Renal cortex interstitium (tissue), 11 donors: ENCODE results near the gene ASTL. TPM values are rescaled to one million over a fixed set of nuclear protein-coding genes. Genes with fewer than 3 reads are reported as not detected.

ENCODE experiments used
- DNase-seq, 11 donors: peaks; one replicate each; pipeline ENCODE4 v3.0.0-alpha.2; 2013; ENCODE audit warnings: low read depth in 9 of 11, low spot score in 4 of 11; ENCODE audit errors: extremely low read depth in 1 of 11
- polyA plus RNA-seq, 3 donors: library from polyadenylated mRNA; unstranded; fragments of 120-200 nt; gene quantifications; one replicate each; pipeline ENCODE4 v1.2.1, GENCODE V29; 2013; ENCODE audit not compliant: insufficient read length in 3 of 3

Gene ASTL
- polyA plus RNA-seq, 3 donors: 0.17 to 0.20 (median 0.20) TPM

DNA sequence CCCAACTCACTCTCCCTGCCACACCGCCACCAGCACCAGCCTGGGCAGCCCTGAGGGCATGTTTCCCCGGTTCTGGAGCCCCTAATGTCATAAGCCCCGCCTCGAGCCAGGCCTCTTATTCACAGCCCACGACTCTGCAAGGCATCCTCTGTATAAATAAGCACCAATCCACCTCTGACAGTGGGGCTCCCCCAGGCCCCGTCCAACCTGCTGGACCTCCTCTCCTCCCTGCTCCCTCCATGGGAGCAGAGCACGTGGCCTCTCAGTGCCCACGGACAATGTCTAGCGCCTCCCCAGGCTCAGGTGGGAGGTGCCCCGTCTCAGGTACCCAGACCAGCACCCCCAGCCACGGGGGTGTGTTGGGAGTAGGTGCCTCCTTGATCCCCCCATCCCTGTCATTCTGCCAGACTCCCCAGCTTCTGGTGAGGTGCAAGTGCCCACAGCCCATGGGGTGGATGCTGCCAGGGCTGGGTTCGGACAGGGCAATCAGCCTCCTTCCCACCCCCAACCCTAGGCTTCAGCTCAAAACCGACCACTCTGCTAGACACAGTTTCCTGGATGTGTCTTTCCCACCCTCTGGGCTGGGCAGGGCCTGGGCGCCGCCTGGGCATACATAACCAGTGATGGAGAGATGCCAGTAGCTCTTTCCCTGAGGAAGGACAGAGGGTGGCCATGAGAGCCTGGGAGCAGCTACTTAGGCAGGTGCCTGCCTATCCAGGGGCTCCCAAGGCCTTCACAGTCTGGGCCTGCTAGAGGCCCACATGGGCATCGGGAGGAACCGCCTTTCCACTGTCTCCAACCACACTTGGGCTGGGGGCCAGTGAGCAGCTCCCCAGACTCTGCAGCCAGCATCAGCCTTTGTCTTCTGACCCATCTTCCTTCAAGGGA lies 20.4 kb downstream of the ASTL start:
- no peak for DNase-seq

DNA sequence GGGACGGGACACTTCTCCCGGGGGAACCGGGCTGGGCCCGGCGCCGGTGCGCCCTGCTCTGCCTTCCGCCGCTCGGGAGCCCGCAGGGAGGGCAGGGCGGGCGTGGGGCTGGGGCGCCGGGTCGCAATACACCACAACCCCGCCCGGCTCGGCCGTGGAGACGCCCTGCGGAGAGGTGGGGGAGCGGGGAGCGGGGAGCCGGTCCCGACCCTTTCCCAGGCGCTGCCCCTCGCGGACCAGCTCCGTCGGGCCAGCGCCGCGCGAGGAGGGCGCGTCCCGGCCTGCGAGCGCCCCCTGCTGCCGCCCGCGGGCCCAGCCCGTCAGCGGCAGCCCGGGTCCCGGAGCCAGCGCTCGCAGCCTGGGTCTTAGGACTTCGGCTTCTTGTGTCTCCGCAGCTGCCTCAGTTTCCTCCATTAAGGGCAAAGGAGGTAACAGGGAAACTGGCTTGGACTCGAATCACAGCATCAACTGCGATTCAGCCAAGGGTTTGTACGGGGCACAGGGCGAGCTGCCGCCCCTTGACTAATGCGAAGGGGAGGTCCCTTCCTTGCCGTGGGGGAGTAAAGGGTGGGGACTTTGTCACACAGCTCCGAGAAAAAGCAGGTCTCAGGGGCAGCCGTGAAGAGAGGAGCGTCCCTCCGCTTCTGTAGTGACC lies 21.3 kb downstream of the ASTL start:
- peak in 4 of 11 donors; percentile 50 to 60 (median 54) for DNase-seq

DNA sequence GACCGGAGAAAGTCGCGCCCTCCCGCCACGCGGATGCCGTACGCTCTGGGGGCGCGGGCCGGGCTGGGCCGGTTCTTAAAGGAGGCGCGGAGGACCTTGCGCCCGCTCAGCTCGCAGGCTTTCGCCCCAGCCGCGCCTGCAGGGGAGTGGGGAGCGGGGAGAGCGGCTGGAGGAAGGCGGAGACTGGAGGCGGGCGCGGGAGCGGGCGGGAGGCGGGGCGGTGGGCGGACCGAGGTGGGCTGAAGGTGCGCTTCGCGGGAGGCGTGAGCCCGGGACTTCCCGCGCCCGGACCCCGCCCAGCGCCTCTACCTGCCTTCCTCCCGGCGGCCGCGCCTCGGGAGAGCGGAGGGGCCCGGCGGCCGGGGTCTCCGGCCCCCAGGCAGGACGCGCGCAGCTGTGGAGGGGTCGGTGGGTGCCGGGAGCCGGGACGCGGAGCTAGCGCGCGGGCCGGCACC lies 21.9 kb downstream of the ASTL start, which contains the start of gene ADRA2B:
Gene ADRA2B (minus strand): TSS at position 148 of the 455 bp plus-strand sequence. CDS start 422 bp downstream, outside the sequence.
- DNase-seq: peak in 8 of 11 donors; percentile 33 to 81 (median 66)

DNA sequence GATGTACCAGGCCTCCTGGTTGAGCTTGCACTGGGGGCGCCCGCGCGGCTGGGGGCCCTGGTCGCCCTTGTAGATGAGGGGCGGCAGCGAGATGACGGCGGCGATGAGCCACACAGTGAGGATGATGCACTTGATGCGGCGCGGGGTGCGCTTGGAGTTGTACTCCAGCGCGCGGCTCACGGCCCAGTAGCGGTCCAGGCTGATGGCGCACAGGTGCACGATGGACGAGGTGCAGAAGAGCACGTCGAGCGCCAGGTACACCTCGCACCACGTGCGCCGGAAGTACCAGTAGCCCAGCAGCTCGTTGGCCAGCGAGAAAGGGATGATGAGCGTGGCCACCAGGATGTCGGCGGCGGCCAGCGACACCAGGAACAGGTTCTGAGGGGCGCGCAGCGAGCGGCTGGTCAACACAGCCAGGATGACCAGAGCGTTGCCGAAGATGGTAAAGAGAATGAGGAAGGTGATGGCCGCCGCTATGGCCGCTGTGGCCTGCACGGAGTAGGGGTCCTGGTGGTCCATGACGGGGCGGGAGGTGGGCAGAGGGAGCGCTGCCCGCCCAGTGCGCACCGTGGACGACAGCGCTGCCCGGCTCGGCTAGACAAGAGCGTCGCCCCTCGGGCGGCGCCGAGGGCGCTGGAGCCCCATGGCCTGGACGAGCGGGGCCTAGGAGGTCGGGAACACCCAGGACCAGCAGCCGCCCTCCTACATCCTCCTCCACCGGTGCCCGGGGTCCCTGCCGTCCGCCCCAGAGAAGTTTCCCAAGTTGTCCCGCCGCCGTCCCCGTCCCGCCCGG lies 22.5 kb downstream of the ASTL start:
- DNase-seq: no peak

DNA sequence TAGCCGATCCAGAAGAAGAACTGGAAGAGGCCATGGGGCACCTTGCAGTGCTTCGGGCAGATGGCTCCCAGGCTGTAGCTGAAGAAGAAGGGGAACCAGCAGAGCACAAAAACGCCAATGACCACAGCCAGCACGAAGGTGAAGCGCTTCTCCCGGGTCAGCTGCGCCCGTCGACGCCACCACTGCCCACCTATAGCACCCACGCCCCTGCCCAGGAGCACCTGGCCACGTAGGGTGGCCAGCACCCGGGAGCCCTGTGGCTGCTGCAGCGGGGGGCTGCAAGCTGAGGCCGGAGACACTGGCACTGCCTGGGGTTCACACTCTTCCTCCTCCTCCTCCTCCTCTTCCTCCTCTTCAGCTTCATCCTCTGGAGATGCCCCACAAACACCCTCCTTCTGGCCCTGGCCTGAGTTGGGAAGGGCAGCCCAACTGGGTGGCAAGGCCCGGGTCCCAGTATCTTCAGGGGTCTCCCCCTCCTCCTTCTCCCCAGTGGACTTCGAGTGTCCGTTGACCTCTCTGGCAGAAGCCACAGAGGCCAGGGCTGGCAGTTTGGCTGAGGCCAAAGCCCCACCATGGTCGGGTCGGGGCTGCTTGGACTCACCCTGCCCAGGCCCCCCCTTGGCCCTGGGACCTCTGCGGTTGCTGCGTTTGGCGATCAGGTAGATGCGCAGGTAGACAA lies 23.3 kb downstream of the ASTL start:
- DNase-seq: no peak

DNA sequence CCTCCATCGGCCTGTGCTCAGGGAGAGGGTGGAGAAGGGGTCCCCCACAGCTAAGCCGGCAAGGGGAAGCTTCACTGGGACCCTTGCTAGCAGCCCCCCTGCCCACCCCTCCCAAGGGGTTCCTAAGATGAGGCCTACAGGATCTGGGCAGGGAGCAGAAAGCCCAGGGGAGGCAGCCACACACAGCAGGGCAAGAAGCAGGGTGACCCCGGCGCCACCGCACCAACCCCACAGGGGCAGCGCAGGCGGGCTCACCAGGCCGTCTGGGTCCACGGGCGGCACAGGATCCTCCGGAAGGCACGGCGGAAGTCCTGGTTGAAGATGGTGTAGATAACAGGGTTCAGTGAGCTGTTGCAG lies 23.8 kb downstream of the ASTL start:
- DNase-seq: no peak

DNA sequence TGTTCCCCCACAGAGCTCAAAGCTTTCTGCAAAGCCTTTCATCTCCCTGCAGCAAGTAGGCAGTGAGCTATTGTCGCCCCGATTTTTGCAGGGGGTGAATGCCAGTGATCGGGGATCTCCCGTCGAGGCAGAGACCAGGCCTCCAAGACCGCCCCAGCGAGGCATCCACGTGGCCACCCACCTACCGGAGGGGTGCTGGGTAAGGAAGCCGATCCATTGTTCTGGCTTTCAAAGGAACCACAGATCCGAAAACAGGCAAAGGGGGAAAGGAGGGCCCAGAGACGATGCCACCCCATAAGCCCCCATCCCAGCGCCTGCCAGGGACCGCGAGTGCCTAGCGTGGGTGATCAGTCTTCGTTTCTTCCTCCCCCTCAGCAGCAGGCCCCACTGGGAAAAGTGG lies 24.4 kb downstream of the ASTL start:
- no peak for DNase-seq

DNA sequence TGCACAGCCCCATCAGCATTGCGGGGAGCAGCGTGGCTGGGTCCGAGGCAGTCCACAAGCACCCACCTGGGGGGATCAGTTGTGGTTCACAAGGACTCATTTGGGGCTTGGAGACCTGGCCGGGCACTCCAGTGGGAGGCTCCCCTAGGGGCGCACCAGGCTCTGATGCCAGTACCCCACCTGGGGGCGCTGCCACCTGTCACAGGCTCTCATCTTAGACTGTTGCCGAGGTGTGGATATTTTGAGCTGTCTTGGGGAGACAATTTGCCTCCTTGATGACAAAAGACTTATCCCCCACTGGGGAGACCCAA lies 25.0 kb downstream of the ASTL start:
- DNase-seq: no peak

DNA sequence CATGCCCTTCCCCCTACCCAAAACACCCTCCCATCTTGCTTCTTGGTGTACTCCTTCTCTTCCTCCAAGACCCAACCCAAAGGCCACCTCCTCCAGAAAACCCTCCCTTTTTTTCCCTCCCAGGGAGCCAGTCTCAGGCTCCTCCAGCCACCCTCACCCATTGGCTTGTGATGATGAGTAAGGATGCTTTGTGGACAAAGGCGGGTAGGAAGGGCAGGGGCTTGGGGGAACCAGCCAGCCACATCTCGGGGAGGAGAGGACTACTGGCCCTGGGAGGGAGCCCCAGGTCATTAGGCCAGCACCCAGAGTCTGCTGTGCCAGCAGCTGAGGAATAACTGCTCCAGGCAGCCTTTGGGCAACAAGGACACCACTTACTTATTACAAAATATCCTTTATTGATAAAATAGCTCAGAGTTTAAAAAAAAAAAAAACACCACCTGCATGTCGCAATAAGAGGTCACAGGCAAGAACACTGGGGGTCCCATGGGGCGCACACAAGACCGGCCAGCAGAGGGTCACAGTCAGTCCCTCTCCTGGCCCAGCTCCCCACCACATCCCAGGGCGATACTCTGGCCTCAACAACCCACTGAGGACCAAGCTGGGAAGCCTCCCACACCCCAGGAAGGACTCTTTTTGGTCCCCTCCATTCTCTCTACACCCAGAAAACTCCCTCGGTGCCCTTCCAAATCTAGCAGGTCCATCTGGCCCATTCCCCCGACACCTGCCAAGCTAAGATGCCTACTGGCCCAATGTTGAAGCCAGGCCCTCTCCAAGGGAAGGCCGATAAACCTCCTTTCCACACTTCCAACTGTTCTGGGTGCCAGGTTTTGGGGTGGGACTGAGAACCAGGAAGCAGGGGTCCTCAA lies 25.6 kb downstream of the ASTL start:
- no peak for DNase-seq

DNA sequence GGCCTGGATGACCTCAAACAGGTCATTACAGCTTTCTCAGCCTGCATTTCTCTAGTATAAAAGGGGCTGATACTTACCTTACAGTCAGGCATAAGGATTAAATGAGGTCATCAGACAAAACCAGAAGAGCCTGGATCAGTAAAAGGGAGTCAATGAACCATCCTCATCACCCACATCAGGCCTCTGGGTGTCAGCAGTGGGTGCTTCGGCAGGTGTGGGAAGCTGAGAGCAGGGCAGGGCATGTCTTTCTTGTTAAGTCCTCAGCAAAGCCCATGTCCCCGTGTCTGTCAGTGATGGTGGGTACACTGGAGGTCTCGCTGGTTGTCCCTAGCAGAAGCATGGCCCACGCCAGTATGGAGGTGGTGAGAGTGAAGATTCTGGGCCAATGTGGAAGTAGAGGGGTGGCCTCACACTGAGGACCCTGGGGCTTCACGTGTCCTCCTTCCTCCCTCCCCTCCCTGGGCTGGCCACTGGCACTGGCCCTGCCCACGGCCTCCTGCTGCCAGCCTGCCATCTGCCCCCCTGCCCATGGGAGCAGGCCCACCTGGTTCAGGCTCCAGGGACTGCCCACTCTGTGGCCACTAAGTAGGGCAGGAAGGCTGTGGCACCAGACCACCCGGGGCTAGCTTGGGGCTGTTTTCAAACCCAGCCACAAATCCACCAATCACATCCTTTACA lies 26.3 kb downstream of the ASTL start:
- no peak for DNase-seq

DNA sequence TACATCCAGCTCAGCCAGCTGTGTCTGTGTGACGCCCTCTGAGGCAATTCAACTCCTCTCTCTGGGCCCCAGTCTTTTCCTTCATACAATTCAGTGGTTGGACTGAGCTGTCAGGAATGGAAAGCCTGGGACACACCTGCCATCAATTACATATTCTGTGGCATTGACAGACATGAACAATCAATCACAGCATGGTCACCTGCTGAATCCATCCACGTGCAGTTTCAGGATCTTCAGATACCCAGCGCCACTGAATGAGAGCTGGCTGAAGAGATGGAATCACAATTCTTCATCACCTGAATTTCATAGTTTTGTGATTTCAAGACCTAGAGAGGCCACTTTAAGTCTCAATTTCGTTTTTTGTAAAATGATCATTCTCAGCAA lies 27.1 kb downstream of the ASTL start:
- no peak for DNase-seq

DNA sequence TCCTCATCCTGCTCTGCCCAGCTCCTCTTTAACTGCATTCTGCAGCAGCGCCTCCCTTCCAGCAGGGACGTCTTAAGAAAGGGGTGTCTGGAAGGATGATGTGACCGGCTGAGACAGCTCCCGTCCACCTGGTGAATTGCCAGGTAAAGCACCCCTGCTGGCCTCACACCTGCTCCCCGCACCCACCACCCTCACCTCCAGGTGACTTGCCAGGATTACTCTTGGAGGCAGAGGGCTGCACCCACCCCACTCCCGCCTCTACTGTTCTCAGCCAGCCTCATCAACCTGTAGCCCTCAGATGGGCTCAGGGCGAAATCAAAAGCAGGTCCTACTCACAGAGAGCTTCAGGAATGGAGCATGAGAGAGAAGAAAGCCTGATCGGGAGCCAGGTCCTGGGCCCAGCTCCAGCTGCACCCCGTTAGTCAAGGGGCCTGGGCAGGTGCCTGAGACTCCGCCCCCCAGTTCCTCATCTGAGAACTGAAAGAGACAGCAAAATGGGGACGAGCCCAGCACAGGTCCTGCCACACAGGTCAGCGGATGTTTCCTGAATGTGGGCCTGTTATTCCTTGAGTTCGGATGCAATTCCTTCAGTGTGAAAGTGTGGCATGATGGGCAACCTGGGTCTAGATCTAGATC lies 27.6 kb downstream of the ASTL start:
- no peak for DNase-seq

DNA sequence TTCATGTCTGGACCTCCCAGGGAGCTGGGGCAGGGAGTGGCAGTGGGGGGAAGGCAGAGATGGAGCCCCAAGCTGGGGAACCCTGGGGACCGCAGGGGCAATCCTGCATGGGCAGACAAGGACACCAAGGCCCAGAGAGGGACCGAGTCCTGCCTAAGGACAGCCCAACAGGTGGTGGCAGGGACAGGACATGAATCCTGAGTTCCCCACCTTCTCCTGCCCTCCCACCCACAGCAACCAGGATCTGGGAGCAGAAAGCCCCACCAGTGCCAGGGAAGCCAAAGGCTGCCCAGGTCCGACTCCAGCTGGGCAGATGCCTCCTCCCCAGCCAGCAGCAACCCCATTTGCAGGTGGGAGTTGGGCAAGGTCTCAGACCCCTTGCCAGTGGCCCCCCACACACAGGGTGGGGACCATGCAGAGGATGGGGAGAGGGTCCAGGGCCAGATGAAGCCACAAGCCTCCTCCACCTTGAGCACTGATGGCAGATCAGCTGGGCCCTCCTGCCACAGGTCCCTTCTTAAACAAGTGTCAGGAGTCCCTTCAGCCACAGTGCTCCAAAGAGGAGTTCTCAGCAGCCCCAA lies 28.3 kb downstream of the ASTL start:
- no peak for DNase-seq

DNA sequence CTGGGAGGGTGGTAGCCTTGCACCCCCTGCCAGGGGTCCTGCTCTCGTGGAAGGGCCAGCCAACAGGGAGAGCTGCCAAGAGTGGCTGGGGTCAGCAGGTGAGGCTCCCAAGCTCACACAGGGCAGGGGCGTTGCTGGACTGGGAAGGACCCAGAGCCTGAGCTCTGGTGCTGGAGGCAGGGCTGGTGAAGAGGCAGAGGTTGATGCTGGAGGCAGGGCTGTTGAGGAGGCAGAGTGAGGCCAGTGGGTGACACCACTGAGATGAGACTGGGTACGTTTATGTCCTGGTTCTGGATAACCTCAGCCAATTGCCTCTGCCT lies 29.0 kb downstream of the ASTL start:
- DNase-seq: no peak

DNA sequence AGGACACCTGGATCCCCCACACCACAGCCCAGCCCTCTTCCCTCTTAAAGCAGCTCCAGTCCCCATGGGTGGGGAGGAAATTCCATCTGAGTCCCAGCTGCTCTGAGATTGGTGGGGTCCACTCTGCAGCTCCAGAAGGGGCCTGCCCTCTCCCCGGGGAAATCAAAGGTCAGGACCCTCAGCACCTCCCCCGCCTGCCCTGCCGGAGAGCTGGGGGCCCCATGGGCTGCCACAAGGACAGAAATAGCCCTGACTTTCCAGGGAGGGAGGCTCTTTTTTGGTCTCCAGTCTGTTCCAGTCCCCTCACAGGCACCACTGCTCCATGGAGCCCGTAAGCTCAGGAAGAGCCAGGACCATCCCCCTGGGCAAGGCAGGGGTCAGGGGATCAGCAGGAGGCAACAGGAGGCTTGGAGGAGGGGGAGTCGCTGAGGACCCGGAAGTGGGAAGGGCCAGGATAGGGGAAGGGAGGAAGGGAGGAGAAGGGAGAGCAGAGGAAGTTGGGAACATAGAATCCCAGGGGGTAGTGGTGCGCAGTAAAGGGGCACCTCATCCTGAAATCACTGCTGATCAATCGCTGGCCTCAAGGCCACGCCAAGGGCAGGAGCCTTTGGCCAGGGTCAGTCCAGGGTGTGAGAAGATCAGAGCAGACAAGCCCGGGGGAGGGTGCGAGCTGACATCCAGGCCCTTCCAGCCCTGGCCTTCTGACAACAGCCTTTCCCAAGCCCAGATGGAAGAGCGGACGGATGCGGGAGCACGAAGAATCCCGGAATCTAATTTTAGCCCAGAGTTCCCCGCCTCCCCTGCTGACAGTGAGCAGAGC lies 29.6 kb downstream of the ASTL start:
- DNase-seq: no peak

DNA sequence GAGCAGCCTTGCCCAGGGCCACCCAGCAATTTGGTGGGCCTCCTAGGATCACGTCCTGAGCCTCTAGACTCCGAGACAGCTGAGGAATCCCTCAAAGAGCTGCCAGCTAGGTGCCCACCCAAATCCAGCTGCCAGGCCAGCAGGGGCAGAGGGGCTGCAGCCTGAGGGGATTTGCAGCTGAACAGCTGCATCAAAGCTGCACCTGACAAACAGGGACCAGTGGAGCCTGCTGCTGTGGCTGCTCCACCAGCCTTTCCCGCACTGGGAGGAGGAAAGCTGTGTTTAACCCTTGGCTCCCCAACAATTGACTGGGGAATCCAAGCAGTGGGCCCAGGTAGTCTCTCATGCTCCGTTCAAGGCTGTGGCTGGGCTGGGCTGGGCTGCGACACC lies 30.2 kb downstream of the ASTL start:
- no peak for DNase-seq

DNA sequence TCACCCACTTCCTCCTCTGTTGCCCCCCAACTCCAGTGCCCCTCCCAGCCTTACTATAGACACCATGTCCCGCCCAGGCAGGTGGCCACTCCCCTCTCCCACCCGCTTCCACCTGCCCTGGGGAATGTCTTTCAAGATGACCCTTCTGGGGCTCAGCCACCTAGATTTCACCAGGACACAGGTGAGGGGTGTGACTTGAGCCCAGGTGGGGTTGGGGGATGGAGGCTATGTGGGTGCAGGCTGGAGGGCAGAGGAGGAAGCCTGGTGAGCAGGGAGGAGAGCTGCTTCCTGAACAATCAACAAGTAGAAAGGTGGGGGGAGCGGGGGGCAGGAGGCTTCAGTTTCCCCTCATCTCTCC lies 30.6 kb downstream of the ASTL start:
- DNase-seq: no peak
